ENCODE data around the gene RAB15. TPM values are rescaled to one million over a fixed set of nuclear protein-coding genes. Genes with fewer than 3 reads are reported as not detected.

RAB15 gene
- total RNA-seq, 1 donor from 2014 or later: 8.3 TPM

- intact Hi-C loops (cut with DNase I): no loop called here
- H3K27me3 ChIP-seq: no peaks in the 10 kb centered on the region
These were observed 898 bp upstream of the RAB15 start for GRCh38 chr14:64973026-64973442.

GRCh38 chr14:64971491-64971942 lies 619 bp downstream of the RAB15 start:
- no peak for DNase-seq (ENCODE audit: extremely low spot score in 2 of 2)
- H3K27ac ChIP-seq: peak overlapping the region; percentile 62
- H3K4me3 ChIP-seq: peak overlapping the region; percentile 74 to 76
- no peaks in the 10 kb centered on the region for H3K36me3 ChIP-seq
- H3K27me3 ChIP-seq: no peaks in the 10 kb centered on the region
- TF ChIP-seq POLR2A (IDR thresholded peaks at IDR 0.05): no peak
- TF ChIP-seq POLR2AphosphoS5 (IDR thresholded peaks at IDR 0.05; ENCODE audit: insufficient read depth in 1 of 2, low read depth in 1 of 2): no peak
- TF ChIP-seq CTCF (IDR thresholded peaks at IDR 0.05): no peak
- peaks cover 17% of the 10 kb centered on the region for H3K4me1 ChIP-seq
- intact Hi-C loops (cut with DNase I): no loop called here
- no peaks in the 10 kb centered on the region for H3K9me3 ChIP-seq

More at GRCh38 chr14:64973026-64973442, 898 bp upstream of the RAB15 start:
- Histone ChIP-seq H3K9me3 (no peaks in the 10 kb centered on the region), H3K4me3 (peak overlapping the region in 1 of 2 donors; percentile 76), H3K27ac (no peak overlapping the region), H3K4me1 (peaks cover 17% of the 10 kb centered on the region), H3K36me3 (no peaks in the 10 kb centered on the region)
- no peak for DNase-seq (ENCODE audit: extremely low spot score in 2 of 2)
- TF ChIP-seq POLR2A (IDR thresholded peaks at IDR 0.05): no peak
- no peak for TF ChIP-seq CTCF (IDR thresholded peaks at IDR 0.05)
- TF ChIP-seq POLR2AphosphoS5 (IDR thresholded peaks at IDR 0.05; ENCODE audit: insufficient read depth in 1 of 2, low read depth in 1 of 2): no peak

- DNase-seq (ENCODE audit: extremely low spot score in 2 of 2): no peak
- no peaks in the 10 kb centered on the region for H3K9me3 ChIP-seq
- no peak overlapping the region for H3K27ac ChIP-seq
- no peaks in the 10 kb centered on the region for H3K27me3 ChIP-seq
- TF ChIP-seq POLR2A (IDR thresholded peaks at IDR 0.05) (no peak), POLR2AphosphoS5 (IDR thresholded peaks at IDR 0.05; ENCODE audit: insufficient read depth in 1 of 2, low read depth in 1 of 2) (no peak), CTCF (IDR thresholded peaks at IDR 0.05) (no peak)
- intact Hi-C loops (cut with DNase I): no loop called here
- peak overlapping the region; percentile 74 to 76 for H3K4me3 ChIP-seq
- H3K36me3 ChIP-seq: no peaks in the 10 kb centered on the region
- H3K4me1 ChIP-seq: peaks cover 17% of the 10 kb centered on the region
These were observed 1.2 kb downstream of the RAB15 start for GRCh38 chr14:64970776-64971477.

GRCh38 chr14:64970041-64970440 lies 2.1 kb downstream of the RAB15 start:
- intact Hi-C loops (cut with DNase I): no loop called here
- DNase-seq (ENCODE audit: extremely low spot score in 2 of 2): no peak

More at GRCh38 chr14:64970041-64970440, 2.1 kb downstream of the RAB15 start:
- Histone ChIP-seq H3K9me3 (no peaks in the 10 kb centered on the region), H3K36me3 (no peaks in the 10 kb centered on the region), H3K27ac (no peak overlapping the region), H3K27me3 (no peaks in the 10 kb centered on the region), H3K4me1 (peaks cover 17% of the 10 kb centered on the region), H3K4me3 (no peak overlapping the region)
- TF ChIP-seq POLR2A (IDR thresholded peaks at IDR 0.05): no peak
- no peak for TF ChIP-seq POLR2AphosphoS5 (IDR thresholded peaks at IDR 0.05; ENCODE audit: insufficient read depth in 1 of 2, low read depth in 1 of 2)
- no peak for TF ChIP-seq CTCF (IDR thresholded peaks at IDR 0.05)
